ENCODE measurements around the gene GPR55.

Gene GPR55

DNA sequence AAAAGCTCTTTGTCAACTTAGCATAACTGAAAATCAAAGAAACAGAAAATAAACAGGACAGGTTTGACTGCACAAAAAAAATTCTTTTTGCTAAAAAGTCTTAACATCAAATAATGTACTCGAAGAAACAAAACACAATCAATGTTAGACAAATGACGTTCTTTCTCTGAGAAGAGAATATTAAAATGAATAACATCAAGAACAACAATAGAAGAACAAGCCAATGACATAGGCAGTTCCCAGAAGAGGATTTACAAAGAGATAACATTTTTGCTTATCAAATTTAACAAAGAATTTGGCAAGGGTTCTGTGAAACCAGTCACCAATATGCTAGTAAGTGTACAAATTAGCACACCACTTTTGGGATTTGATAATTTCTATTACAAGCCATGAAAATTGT is 5.8 kb downstream of the GPR55 start:
- DNase-seq (ENCODE audit: low spot score): no peak

- no peak for DNase-seq (ENCODE audit: low spot score)
These were observed 8.8 kb downstream of the GPR55 start for GRCh38 chr2:230916218-230916617.

DNA sequence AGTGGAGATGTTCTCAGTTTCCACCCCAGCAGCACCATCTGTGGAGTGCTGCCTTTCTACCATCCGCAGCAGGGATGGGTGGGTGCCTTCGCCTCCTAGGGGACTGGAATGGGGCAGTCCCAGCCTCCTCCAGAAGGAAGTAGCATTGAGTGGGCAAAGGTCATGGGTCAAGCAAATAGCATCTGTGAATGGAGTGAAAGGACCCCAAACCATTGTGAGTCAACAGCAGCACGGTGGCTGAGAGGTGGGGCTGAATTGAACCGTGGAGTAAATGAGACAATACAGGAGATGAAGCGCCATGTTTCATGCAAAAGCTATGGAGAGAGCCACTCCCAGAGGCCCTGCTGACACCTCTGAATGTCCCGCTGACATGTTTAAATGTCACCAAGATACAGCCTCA is 9.7 kb downstream of the GPR55 start:
- no peak for DNase-seq (ENCODE audit: low spot score)

DNA sequence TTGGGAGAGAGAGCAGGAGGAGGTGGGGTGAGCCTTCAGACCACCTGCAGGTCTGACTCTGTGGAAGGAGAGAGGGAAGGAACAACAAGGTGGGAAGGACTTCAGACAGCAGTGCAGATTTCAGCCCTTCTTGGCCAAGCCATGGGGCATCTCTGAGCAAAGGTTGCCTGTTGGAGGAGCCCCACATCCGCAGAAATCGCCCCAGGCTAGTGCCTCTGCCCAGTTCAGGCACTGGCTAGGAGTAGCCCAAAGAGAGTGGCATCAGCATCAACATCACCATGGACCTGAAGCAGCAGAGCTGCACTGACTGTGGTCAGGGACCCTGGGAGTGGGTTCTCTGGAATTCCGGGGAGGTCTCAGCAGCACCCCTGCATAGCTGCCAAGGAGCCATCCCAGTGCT is 10.2 kb downstream of the GPR55 start:
- DNase-seq (ENCODE audit: low spot score): no peak

DNA sequence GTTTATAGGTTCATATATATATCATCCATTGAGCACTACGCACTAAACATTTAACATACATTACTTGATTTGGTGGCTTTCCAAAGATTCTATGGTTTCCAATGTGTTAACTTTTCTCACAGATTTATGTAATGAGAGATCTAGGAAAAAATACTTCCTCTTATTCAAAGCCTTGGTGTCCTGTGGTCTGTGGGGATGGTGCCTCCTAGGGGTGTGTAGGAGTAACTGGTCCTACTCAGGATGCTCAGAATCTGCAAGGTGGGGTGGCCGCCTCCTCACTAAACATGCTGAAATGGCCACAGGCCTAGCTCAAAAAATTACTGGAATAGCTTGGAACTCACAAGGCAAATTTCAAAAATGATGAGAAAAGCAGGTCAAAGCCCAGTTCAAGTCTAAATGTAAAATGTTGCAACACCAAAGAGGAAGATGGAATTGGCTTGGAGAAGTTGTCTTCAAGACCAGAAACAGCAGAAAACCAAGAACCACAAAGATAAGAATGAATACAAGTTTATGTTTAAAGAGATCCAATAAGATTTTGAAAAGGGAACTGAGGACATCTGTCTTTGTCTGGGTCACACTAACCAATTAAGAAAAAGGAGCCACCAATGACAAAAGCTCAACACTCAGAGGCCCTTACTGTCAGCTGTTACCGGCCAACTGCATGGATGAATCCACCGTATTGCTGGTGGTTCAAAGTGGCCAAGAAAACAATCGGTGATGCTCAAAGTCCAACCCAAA is 11.5 kb downstream of the GPR55 start:
- DNase-seq (ENCODE audit: low spot score): no peak

GRCh38 chr2:230912724-230913123 is 12.3 kb downstream of the GPR55 start:
- DNase-seq (ENCODE audit: low spot score): no peak

- no peak for DNase-seq (ENCODE audit: low spot score)
These were observed 13.0 kb downstream of the GPR55 start for GRCh38 chr2:230912046-230912445.

- DNase-seq (ENCODE audit: low spot score): peak; percentile 50
These were observed 14.4 kb downstream of the GPR55 start for GRCh38 chr2:230910546-230911177.

DNA sequence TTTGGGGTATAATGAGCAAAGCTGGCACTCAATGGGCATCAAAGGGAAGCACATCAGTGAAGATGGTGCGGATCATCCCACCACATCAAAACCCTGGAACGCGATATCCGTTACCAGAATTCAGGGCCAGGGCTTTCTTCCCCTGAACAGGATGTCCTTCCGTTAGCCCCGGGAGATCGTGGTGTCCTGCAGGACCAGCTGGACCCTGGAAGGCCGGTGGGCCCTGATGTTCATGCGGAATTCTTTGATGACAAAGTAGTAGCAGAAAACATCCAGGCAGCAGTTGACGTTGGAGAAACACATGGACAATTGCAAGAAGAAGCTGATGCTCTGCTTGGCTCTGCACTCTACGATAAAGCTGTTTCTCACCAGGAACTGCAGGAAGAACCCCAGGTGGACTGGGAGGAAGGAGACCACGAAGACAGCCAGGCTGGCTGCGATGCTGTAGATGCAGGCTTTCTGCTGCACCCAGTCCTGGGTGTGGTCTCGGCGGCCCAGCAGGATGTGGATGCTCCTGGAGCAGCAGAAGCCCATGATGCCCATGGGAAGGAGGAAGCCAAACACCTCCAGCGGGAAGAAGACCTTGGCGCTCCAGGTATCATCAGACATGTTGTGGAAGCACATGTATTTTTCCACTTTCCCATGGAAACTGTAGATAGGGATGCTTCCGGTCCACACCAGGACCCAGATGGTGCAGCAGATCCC is 15.0 kb downstream of the GPR55 start:
- no peak for DNase-seq (ENCODE audit: low spot score)

GRCh38 chr2:230908595-230909191 is 16.3 kb downstream of the GPR55 start:
- peak; percentile 91 for DNase-seq (ENCODE audit: low spot score)

- DNase-seq (ENCODE audit: low spot score): no peak
These were observed 16.9 kb downstream of the GPR55 start for GRCh38 chr2:230908092-230908594.

DNA sequence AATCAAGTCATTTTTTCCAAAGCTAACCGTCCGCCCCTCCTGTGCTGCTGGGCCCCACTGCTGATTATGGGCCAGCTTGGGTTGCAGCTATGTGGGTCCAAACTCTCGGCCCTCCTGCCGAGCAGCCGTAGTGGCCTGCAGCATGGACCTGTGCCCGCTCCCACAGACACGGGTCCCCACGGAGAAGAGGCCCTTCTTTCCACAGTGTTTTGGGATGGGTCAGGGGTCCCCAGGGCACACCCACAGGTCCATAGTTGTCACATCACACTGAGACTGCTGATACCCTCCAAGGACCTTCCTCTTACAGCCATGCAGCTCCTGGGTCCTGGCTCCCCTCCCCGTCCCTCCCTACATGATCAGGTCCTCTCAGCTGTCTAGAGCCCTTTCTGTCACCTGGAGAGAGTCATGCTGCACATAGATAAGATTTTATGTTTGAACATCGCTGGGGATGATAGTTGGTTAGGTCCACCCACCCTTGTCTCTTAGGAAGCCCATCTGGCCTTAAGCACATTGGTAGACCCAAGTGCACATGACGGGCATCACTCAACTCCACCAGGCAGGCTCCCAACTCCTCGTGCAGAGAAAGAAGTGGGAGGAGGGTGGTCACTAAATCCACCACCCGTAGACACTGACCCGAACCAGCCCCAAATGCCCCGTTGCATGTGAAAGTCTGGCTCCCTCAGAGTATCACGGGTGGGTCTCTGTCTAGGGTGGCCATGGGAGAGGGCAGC is 17.5 kb downstream of the GPR55 start:
- no peak for DNase-seq (ENCODE audit: low spot score)

GRCh38 chr2:230906471-230907230 is 18.4 kb downstream of the GPR55 start:
- no peak for DNase-seq (ENCODE audit: low spot score)

DNA sequence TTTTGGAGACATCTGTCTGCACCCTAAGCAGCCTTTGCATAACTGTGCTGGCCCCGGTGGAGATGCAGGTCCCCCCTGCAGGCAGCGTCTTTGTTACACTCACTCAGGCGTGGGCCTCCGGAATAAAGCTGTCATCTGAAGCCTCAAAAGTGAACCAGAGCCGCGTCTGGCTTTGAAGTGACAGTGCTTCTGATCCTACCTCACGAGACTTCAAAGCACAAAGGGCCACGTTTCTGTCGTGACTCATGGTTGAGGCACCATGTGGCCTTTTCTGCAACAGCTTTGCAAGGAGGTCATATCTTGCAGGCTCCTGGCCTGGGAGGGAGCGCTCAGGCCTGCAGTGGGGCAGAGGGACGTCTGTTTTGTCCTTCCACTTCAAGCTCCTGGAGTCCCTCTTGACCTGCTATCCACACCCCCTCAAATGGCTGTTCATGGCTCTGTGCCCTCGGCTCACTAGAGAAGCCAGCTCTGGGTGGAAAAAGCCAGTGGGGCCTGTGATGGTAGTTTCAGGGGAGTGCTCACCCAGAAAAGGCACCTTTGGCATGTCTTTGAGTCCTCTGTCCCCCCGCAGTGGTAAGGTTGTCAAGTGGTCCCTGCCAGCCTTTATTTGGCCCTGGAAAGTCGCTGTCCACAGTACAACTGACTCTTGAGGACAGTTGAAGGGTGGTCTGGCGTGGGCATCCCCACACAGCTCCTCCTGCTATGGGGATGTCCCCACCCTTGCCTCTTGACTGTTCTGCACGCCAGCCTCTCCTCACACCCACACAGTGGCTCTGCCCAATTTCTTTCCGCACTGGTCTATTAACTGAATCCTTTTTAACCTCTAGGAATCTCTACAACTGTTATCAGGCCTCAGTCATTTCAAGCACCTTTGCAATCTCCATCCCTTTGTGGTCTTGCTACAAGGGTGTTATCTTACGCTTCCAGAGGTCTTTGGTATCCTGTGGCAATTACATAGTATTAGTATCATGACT is 19.3 kb downstream of the GPR55 start:
- DNase-seq (ENCODE audit: low spot score): peak; percentile 90

GRCh38 chr2:230904856-230905447 is 20.1 kb downstream of the GPR55 start:
- DNase-seq (ENCODE audit: low spot score): no peak

- no peak for DNase-seq (ENCODE audit: low spot score)
These were observed 21.6 kb downstream of the GPR55 start for GRCh38 chr2:230903231-230904150.

DNA sequence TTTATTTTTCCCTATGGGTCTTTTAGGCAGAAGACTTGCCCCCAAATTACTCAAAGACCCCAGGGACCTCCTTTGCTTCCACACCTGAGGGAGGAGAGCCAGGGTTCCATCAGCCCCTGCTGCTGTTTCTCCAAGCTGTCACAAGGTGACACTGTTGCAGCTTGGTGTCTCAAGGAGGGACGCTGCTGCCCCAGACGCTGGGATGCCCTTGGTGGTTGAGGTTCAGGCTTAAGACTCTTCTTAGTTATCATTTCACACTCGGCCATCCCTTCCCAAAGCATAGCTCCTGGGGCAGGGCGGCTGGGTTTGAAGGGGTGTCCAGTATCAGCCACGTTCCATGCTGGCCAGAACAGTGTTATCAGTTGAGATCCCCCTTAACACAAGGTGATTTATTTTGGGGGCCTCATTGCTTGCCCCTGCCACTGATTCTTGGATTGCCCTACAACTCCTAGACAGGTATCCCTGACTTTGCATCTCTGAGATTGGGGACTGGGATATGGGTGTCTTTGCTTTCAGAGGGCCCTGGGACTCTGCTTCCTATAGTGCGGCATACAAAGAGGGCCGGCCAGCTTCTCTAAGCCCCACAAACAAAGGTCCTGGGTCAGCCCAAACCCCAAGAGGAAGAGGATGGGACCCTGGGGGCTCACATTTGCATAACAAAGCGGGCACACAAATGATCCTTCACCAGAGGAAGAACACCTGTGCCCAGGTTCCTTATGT is 22.7 kb downstream of the GPR55 start:
- DNase-seq (ENCODE audit: low spot score): peak; percentile 82

DNA sequence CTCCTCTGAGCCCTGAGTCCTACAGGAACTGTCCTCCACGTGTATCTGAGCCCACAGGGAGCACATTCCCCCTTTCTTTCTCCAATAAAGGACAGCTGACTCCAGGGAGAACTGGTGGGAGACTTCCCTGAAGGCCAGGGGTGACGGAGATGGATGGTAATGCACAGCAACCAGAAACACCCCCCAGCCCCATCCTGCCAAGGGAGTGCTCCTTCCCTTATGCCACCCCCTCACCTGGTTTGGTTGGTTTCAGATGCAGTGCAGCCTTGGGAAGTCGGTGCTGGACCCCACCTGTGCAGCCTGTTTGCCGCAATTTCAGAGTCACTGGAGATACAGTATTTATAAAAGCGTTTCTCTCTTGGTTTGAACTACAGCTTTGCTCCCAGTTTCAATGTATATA is 24.0 kb downstream of the GPR55 start:
- no peak for DNase-seq (ENCODE audit: low spot score)

Measured in activated CD4-positive, alpha-beta T cell treated with anti-CD3 and anti-CD28 coated beads, Interleukin-2, Interleukin-4, amounts not matched to agents 100 ng/mL and 50 ng/mL, durations not matched to agents 16 hours and 8 hours (primary cell).